Nephron (organoid): ENCODE measurements around the gene GLO1.

Experiments
- H3K27ac Mint-ChIP-seq, 3 experiments: 2 replicates each; pipeline ENCODE4 v1.8.0; 2020; ENCODE audit warnings: mixed read lengths in 3 of 3, mild to moderate bottlenecking in 2 of 3, moderate library complexity in 1 of 3
- H3K27me3 Mint-ChIP-seq: 2 replicates; pipeline ENCODE4 v1.8.0; 2021; ENCODE audit warnings: low read depth, mild to moderate bottlenecking, moderate library complexity, mixed read lengths
- H3K36me3 Mint-ChIP-seq: 2 replicates; pipeline ENCODE4 v1.8.0; 2020; ENCODE audit warnings: low read depth, mixed read lengths
- H3K4me1 Mint-ChIP-seq: 2 replicates; pipeline ENCODE4 v1.8.0; 2020; ENCODE audit warnings: mixed read lengths
- H3K4me3 Mint-ChIP-seq, 3 experiments: 2 replicates each; pipeline ENCODE4 v1.8.0; 2020; ENCODE audit warnings: mild to moderate bottlenecking in 3 of 3, mixed read lengths in 3 of 3, moderate library complexity in 2 of 3
- H3K9me3 Mint-ChIP-seq: 2 replicates; pipeline ENCODE4 v1.8.0; 2020; ENCODE audit warnings: mixed read lengths
- CTCF ChIP-seq, 3 experiments: fragments of 200-600 bp; sonication (generic); IDR thresholded peaks; one replicate each; pipeline ENCODE4 v1.5.0; 2021; ENCODE audit warnings: antibody characterized with exemption in 3 of 3; ENCODE audit not compliant: unreplicated experiment in 3 of 3

GLO1 gene

GRCh38 chr6:38646166-38646878 lies 56.6 kb downstream of the GLO1 start:
- no peaks in the 10 kb centered on the region for H3K27me3 Mint-ChIP-seq
- no peaks in the 10 kb centered on the region for H3K4me1 Mint-ChIP-seq
- peaks cover 3% of the 10 kb centered on the region for H3K9me3 Mint-ChIP-seq
- no peak overlapping the region for H3K27ac Mint-ChIP-seq
- H3K36me3 Mint-ChIP-seq = peaks cover 10% of the 10 kb centered on the region
- no peak for TF ChIP-seq CTCF (IDR thresholded peaks at IDR 0.05; ENCODE audit: unreplicated experiment in 3 of 3)
- no peak overlapping the region for H3K4me3 Mint-ChIP-seq

- Mint-ChIP-seq H3K36me3 (peaks cover 4% of the 10 kb centered on the region), H3K4me3 (no peak overlapping the region), H3K27ac (no peak overlapping the region), H3K9me3 (no peaks in the 10 kb centered on the region), H3K4me1 (peaks cover 6% of the 10 kb centered on the region), H3K27me3 (no peaks in the 10 kb centered on the region)
- TF ChIP-seq CTCF (IDR thresholded peaks at IDR 0.05; ENCODE audit: unreplicated experiment in 3 of 3) = no peak
Measured at GRCh38 chr6:38644951-38645350, 58.0 kb downstream of the GLO1 start.

- Mint-ChIP-seq H3K9me3 (no peaks in the 10 kb centered on the region), H3K36me3 (peaks cover 3% of the 10 kb centered on the region), H3K27ac (peak overlapping the region in 2 of 3 experiments; percentile 86 to 89), H3K4me3 (peak overlapping the region; percentile 81 to 92 (median 90)), H3K4me1 (peaks cover 21% of the 10 kb centered on the region), H3K27me3 (no peaks in the 10 kb centered on the region)
- no peak for TF ChIP-seq CTCF (IDR thresholded peaks at IDR 0.05; ENCODE audit: unreplicated experiment in 3 of 3)
Measured at GRCh38 chr6:38640216-38640909, 62.6 kb downstream of the GLO1 start.

GRCh38 chr6:38639498-38640215 lies 63.3 kb downstream of the GLO1 start, which contains the start of gene BTBD9:
Gene BTBD9, minus strand, starts transcription at chr6:38639929.
- Mint-ChIP-seq H3K4me3 (peak within 1 kb of the TSS; percentile 81 to 92 (median 90)), H3K27me3 (no peaks in the 10 kb centered on the region), H3K9me3 (no peaks in the 10 kb centered on the region)

GRCh38 chr6:38638941-38639497 lies 63.9 kb downstream of the GLO1 start:
- peaks cover 3% of the 10 kb centered on the region for H3K36me3 Mint-ChIP-seq
- TF ChIP-seq CTCF (IDR thresholded peaks at IDR 0.05; ENCODE audit: unreplicated experiment in 3 of 3) = no peak
- peak overlapping the region; percentile 81 to 92 (median 90) for H3K4me3 Mint-ChIP-seq
- H3K4me1 Mint-ChIP-seq = peaks cover 21% of the 10 kb centered on the region
- no peaks in the 10 kb centered on the region for H3K27me3 Mint-ChIP-seq
- H3K9me3 Mint-ChIP-seq = no peaks in the 10 kb centered on the region
- peak overlapping the region; percentile 57 to 86 (median 67) for H3K27ac Mint-ChIP-seq

More at GRCh38 chr6:38639498-38640215, 63.3 kb downstream of the GLO1 start, which contains the start of gene BTBD9:
- Mint-ChIP-seq H3K36me3 (peaks cover 3% of the 10 kb centered on the region), H3K4me1 (peaks cover 21% of the 10 kb centered on the region), H3K27ac (peak within 1 kb of the TSS; percentile 57 to 89 (median 86))
- no peak for TF ChIP-seq CTCF (IDR thresholded peaks at IDR 0.05; ENCODE audit: unreplicated experiment in 3 of 3)
